HG03469 (cell line): Measurements from ENCODE around the gene CXCR3.
"Not testable (repeated sequence)": the region's sequence is repeated elsewhere in the genome, so short reads cannot be mapped to it uniquely, and the experiment has no call there.

Experiments used
- ATAC-seq: cut with Tn5 transposase; IDR thresholded peaks from one replicate; pipeline ENCODE4 v1.9.1; 2021; ENCODE audit warnings: mild to moderate bottlenecking, moderate library complexity, moderate number of reproducible peaks; ENCODE audit not compliant: unreplicated experiment

Gene CXCR3

DNA sequence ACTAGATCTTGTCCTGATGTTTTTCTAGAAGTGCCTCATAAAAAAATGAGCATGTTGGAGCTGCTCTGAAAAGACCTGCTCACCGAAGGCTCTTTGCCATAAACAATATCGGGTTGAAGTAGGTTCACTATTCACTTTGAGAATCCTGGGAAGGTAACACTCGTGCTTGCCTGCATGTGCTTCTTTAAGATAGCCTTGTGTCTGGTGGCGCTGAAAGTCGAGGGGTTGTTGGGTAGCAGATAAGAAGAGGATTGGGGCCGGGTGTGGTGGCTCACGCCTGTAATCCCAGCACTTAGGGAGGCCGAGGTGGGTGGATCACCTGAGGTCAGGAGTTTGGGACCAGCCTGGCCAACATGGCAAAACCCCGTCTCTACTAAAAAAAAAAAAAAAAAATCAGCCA, 6.6 kb downstream of the CXCR3 start:
- ATAC-seq = not testable (repeated sequence)

DNA sequence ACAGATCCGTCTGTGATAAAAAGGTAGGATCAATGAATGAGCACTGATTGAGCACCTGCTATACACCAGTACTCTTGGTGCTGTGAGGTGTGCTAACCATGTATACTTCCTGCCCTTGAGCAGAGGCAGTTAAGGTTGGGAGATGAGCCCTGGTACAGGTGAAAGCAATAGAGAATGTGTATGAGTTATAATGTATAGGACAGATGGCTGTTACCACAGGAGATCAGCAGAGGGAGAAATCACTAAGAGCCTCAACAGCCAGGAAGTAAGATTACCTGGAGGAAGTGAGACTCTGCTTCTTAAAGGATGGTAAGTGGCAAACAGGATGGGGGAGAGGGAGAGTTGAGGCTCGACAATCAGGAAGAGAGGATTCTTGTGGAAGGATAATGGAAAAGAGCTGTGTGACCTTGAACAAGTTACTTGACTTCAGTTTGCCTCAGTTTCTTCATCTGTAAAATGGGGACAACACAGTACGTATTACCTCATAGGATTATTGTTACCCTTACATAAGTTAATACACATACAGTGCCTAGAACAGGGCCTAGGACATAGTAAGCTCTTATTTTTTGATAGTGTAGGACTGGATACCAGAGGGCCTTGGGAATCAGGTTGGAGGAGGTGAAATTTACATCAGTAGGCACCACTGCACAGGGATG, 9.1 kb downstream of the CXCR3 start:
- no peak for ATAC-seq

DNA sequence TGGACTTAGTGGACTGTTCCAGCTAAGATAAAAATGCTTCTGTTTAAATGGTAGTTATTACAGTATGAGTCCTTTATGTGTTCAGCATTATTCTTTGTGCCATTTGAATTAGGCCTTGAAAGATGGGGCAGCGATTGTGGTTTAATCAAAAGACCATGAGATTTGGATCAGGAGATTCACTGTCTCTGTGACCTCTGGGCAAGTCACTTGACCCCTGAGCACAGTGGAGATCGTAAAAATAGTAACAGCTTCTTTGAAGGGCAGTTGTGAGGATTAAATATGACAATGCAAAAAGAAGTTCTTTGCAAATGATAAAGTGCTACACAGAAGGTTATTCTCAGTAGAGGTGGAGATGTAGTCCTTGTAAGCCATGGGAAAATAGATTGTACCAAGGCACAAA, 10.8 kb downstream of the CXCR3 start:
- ATAC-seq = no peak

DNA sequence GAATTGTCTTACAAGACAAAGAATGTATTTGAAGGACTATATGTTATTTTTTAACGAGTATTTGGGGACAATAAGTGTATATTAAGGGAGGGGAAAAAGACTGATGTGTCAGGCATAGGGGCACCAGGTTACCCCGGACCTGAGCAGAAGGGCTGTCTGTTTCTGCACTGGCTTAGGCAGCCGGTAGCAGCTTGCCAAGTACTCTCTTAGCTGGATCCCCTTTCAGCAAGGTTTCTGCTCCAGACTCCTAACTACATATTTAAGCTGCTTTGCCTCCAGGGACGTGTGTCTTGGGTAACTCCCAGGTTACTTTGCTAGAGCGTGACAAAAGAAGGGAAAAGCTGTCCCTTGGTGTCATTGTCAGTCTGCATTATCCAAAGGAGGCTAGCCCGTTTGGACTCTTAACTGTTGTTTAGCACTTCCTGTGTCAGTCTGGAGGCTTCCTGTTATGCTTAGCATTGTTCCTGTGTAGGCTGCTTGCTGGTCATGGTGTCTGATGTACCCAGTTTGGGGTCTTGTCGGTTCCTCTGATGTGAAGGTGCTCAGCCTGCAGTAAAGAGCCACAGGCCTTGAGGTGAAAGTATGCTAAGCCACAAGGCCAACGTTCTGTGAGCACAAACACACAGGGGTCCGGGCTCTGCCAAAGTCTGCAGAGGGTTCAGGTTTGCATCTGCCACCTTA, 11.6 kb downstream of the CXCR3 start:
- ATAC-seq = no peak

DNA sequence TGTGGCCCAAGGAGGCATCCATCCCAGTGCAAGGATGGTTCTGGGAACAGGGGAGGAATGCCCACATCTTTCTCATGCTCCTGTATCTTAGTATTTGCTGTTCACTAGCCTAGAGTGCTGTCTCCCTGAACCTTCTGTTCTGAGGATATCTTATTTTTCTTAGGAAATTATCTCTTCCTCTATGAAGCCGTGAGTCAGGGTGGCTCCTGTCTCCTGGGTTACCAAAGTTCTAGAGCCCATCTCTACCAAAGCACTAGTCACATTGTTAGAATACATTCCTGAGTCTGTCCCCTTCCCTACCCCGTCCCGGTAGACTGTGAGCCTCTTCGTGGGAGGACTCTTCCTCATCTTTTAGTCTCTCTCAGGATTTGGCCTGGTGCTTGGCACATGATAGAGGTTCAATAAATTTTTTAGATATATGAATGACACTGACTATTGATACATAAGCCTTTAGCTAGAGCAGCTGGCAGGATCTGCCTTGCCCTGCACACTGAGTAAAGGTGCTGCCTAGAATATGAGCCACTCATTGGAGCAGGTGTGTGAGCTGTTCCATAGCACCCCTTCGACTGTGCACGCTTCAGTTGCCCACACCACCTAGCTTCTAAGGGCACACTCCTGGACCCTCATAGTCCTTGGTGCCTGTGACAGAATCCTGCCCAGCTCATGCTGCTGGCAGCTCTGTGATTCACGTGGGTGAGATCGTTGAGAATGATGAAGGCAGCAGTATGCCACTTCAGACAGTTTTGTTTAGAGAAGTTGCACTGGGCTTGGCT, 13.3 kb downstream of the CXCR3 start:
- no peak for ATAC-seq

DNA sequence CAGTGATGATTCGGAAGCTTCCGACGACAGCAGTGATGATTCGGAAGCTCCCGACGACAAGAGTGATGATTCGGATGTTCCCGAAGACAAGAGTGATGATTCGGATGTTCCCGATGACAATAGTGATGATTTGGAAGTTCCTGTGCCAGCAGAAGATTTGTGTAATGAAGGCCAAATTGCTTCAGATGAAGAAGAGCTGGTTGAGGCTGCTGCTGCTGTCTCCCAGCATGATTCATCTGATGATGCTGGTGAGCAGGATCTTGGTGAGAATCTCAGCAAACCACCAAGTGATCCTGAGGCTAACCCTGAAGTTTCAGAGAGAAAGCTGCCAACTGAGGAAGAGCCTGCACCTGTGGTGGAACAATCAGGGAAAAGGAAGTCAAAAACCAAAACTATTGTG, 14.2 kb downstream of the CXCR3 start:
- no peak for ATAC-seq

DNA sequence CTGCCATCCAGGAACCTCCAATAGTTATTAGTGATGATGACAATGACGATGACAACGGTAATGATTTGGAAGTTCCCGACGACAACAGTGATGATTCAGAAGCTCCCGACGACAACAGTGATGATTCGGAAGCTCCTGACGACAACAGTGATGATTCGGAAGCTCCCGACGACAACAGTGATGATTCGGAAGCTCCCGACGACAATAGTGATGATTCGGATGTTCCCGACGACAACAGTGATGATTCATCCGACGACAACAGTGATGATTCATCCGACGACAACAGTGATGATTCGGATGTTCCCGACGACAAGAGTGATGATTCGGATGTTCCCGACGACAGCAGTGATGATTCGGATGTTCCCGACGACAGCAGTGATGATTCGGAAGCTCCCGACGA, 14.7 kb downstream of the CXCR3 start:
- no peak for ATAC-seq

DNA sequence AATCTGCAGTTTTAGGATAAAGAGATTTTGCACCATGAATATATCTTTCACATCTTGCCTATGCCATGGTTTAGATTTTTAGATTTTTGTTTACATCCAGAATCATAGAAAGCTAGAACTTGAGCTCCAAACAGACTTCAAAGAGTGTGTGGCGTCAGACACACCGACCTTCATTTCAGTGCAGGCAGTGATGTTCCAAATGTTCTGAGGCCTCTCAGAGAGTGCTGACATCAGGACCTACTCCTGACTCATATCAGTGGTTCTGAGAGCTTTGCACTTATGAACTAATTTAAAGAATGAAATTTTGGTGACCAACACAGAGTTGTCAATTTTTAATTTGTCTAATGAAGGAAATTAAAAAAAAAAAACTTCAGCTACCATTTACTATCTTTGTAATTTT, 18.3 kb downstream of the CXCR3 start:
- no peak for ATAC-seq

DNA sequence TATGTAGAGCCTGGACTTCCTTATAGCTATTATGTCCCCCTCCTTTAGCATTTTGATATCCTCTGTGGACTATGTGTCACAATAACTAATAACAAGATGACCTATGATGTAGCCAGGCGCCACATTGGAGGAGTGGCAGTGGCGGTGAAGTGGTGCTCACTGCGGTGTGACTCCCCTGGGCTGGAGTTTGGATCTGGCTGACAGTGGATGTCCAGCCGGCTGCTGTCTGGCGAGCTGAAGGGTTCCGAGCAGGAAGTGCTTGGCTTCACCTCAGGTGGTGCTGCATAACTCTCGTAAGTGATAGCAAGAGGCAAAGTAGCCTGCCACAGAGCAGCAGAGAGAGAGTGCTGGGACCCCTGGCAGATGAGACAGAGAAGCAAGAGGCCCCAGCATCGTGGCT, 25.1 kb downstream of the CXCR3 start:
- not testable (repeated sequence) for ATAC-seq

DNA sequence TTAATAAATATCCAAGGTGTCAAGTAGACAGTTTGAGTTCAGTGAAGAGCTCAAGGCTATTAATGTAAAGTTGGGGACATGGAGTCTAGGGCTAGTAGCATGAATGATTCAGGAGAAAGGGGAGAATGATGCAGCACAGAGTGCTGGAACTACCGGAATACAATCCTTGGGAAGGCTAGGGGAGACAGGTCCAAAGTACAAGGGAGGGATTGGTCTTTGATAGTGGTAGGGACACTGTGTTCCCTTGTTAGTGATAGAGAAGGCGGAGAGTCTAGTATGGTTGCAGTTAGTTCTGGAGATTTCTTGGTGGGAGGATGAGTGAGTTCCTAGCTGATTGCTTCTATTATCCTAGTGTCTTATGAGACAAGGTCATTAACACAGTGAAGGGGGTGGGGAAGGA, 31.4 kb downstream of the CXCR3 start:
- ATAC-seq = no peak

DNA sequence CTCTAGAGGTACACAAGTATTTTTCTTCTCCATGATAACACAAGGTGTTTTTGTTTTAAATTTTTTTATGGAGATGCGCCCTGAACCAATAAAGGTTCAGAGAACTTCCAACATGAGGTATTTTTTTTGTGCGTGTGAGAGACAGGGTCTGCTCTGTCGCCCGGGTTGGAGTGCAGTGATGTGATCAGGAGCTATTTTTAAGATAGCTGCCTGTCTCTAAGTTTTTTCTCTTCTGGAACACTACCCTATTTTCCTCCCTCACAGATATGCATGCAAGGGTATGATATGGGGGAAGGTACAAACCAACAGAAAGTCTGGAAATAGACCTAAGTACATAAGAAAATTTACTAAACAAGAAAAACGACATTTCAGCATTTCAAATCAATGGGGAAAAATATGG, 37.1 kb downstream of the CXCR3 start:
- ATAC-seq = no peak

DNA sequence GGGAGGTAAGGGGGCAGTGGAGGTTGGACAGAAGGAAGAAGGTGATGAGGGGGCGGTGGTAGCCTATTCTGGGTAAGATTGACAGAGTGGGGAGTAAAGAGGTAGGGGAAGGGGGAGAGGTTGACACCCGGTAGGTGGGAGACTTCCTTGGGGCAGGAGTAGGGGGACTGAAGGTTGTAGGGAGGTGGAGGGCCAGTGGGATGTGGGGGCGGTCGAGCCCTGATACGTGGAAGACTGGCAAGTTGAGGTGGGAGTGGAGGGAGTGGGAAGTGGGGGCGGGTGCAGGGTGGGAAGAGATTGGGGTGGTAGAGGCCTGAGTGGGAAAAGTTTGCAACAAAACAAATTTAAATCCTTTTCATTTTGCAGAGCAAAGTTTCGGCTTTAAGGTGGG, 38.3 kb downstream of the CXCR3 start:
- no peak for ATAC-seq

DNA sequence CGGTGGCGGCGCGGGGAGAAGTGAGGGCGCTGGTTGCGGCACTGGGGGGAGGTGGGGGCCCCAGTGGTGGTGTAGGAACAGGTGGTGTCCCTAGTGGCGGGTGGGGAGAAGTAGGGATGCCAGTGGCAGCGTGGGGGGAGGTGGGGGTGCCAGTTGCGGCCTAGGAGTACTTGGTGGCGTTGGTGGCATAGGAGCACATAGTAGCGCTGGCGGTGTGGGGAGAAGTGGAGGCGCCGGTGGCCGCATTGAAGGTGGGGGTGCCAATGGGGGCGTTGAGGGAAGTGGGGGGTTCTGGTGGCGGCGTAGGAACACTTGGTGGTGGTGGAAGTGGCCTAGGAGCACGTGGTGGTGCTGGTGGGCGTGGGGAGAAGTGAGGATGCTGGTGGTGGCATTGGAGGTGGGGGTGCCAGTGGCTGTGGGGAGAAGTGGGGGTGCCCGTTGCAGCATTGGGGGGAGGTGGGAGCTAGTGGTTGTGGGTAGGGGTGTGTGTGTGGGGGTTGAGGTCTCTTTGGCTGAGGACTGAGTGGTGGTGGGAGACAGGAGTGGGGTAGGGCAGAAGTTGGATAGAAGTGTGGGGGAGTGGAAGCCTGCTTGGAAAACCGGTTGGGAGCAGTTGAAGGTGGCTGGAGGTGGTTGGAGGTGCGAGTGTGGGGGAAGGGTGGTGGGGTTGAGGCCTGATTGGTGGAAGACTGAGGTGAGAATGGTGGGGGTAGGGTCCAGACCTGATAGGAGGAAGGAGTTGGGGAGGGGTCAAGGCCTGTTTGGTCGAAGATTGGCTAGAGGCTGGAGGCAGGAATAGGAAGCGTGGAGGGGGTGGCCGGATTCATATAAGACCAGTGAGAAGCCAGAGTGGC, 38.9 kb downstream of the CXCR3 start:
- ATAC-seq = no peak

DNA sequence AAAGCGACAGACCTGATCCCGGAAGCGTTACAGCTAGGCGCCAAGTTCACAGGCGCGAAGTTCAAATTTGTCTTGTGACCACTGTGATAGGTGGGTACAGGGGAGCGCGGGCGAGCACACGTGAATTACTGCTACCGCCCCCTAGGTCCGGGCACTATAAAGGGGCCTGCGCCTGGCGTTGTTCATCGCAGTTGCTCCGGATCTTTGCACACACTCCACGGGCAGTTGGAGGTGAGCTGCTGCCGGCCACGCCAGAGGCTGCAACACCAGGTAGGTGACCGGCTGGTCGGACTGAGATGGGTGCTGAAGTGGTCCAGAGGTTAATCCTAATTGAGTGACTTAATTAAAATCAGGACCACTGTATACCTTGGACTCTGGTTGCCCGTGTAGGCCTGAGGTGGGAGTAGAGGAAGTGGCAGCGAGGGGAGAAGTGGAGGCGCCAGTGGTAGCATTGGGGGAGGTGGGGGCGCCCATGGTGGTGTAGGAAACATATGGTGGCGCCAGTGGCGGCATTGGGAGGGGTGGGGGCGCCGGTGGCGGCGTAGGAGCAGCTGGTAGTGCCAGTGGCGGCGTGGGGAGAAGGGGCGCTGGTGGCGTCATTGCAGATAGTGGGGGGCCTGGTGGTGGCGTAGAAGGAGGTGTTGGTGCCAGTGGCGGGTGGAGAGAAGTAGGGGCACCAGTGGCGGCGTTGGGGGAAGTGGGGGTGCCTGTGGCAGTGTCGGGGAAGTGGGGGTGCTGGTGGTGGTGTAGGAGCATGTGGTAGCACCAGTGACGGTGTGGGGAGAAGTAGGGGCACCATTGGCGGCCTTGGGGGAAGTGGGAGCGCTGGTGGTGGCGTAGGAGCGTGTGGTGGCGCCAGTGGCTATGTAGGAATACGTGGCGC, 39.8 kb downstream of the CXCR3 start, which contains the start of gene GCNA:
Gene GCNA, plus strand, starts transcription at position 185 of the 883 bp plus-strand sequence. CDS start 2,385 bp downstream, outside the sequence.
- no peak for ATAC-seq

DNA sequence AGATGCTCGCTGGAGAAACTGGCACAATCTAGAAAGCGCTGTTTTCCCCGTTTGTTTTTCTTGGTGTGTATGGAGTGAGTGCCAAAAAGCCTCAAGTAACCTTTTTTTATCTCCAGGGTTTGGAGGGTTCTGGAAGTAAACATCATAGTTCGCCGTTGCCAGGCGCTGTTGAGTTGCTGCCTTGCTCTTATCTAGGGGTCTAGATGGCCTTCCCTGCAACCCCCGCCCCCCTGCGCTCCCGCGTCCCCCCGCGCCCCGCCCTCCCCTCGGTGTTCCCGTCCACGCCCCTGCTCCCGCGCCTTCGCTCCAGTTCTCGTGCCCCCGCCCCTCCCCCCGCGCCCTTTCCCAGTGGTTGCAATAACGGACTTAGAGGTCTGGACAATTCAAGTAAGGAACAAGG, 40.6 kb downstream of the CXCR3 start:
- ATAC-seq = no peak

DNA sequence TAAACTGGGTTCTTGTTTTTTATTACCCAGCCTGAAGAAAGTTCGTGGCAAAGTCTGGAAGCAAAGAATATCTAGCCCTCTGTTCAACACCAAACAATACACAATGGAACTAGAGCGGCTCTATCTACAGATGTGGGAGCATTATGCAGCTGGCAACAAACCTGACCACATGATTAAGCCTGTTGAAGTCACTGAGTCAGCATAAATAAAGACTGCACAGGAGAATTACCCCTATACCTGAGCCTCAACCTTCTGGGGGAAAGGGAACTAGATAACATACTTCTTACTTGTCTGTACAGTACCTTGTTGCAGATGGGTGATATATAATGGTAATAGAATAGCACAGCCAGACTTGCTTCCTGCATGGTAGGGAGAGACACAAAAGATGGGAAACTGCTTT, 44.7 kb downstream of the CXCR3 start:
- no peak for ATAC-seq

DNA sequence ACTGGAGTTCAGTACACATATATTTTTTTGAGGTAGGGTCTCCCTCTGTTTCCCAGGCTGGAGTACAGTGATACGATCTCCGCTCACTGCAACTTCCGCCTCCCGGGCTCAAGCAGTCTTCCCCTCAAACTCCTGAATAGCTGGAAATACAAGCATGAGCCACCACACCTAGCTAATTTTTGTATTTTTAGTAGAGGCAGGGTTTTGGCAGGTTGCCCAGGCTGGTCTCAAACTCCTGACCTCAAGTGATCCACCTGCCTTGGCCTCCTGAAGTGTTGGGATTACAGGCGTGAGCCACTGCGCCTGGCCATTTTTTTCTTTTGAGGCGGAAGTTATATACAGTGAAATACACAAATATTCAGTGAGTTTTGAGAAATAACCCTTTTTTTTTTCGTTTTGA, 46.9 kb downstream of the CXCR3 start:
- ATAC-seq = not testable (repeated sequence)
